NB4 (cell line): ENCODE data around the gene MEGF11.

Experiments used
- DNase-seq: peaks from one replicate; pipeline ENCODE4 v3.0.0; 2010; ENCODE audit warnings: low read depth
- H3K4me3 ChIP-seq: one replicate; pipeline ENCODE4 v1.5.1; 2011; ENCODE audit warnings: mild to moderate bottlenecking, low read depth, low read length, moderate library complexity
- MYC ChIP-seq: IDR thresholded peaks from 2 replicates; pipeline ENCODE4 v1.6.1; 2011; ENCODE audit warnings: low read depth, low read length
- POLR2A ChIP-seq: IDR thresholded peaks from 2 replicates; pipeline ENCODE4 v1.6.1; 2011; ENCODE audit warnings: mild to moderate bottlenecking; ENCODE audit not compliant: insufficient read length; ENCODE audit errors: extremely low read depth
- TF ChIP-seq, protein P1 (sequence below): IDR thresholded peaks from one replicate; pipeline ENCODE4 v1.5.1; 2012; ENCODE audit warnings: low read depth, low read length
- TF ChIP-seq, protein P2 (sequence below): IDR thresholded peaks from 2 replicates; pipeline ENCODE4 v1.6.1; 2011; ENCODE audit warnings: low read depth, low read length

The MEGF11 gene

DNA sequence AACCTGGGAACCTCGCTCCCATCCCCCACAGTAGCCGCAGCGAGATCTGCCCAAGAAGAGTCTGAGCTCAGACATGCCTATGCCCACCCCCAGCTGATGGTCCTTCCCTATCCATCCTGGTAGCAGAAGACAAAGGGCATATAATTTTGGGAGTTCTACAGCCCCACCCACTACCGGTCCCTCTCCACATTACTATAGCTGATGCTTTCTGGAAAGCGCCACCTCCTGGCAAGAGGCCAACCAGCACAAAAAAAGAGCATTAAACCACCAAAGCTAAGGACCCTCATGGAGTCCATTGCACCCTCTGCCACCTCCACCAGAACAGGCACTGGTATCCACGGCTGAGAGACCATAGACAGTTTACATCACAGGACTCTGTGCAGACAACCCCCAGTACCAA is 168.4 kb downstream of the MEGF11 start:
- no peak overlapping the region for H3K4me3 ChIP-seq
- TF ChIP-seq, protein P1, sequence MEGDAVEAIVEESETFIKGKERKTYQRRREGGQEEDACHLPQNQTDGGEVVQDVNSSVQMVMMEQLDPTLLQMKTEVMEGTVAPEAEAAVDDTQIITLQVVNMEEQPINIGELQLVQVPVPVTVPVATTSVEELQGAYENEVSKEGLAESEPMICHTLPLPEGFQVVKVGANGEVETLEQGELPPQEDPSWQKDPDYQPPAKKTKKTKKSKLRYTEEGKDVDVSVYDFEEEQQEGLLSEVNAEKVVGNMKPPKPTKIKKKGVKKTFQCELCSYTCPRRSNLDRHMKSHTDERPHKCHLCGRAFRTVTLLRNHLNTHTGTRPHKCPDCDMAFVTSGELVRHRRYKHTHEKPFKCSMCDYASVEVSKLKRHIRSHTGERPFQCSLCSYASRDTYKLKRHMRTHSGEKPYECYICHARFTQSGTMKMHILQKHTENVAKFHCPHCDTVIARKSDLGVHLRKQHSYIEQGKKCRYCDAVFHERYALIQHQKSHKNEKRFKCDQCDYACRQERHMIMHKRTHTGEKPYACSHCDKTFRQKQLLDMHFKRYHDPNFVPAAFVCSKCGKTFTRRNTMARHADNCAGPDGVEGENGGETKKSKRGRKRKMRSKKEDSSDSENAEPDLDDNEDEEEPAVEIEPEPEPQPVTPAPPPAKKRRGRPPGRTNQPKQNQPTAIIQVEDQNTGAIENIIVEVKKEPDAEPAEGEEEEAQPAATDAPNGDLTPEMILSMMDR: peak; percentile 33
- TF ChIP-seq, protein P2, sequence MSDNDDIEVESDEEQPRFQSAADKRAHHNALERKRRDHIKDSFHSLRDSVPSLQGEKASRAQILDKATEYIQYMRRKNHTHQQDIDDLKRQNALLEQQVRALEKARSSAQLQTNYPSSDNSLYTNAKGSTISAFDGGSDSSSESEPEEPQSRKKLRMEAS: no peak
- TF ChIP-seq POLR2A (no peak), MYC (no peak)
- DNase-seq: peak; percentile 21

DNA sequence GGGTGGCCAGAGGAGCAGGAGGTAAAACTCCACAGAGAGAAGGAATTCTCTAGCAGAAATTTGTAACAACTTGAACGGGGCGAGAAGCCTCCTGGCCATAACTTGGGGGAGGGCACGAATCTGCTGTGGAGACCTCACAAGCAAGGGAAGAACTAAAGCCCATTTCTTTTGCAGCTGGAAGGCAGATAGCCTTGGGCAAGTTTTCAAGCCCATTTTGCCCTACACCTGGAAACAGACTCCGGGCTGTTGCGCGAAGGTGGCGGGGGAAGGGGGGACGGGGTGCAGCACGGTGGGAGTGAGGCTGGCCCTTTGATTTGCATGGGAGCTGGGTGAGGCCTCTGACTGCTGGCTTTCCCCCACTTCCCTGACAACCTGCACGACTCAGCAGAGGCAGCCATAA is 168.8 kb downstream of the MEGF11 start:
- no peak for DNase-seq
- H3K4me3 ChIP-seq: no peak overlapping the region
- TF ChIP-seq, protein P2: no peak
- TF ChIP-seq, protein P1: no peak
- TF ChIP-seq POLR2A: no peak
- no peak for TF ChIP-seq MYC

DNA sequence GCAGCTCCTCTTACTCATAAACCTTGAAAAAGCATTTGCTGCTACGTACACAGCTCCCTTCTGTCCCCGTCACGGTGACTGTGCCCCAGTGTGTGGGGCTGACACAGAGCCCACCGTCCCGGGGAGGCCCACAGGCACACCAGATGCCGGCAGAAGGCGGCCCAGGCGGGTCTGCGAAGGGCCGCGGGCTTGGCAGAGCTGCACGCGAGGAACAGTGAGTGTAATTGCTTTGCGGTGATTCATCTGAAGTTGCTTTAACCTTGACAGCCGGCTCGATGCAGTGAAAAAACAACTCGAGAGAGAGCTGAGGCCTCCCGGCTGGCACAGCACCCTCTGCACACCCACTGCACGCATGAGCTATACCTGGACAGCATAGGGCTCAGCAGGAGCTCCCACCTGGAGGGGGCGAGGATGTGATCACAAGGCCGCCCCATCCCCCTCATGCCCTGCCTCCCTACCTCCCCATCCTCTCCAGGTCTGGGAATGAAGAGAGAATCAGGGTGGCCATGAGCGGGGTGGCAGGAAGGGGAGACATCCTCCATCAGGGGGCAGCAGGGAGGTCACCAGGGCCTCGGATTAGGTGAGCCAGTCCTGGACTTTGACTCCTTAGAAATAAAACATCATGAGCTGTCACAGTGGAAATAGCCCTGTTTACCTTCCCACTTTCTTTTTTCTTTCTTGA is 172.7 kb downstream of the MEGF11 start:
- TF ChIP-seq, protein P2: no peak
- no peak for TF ChIP-seq MYC
- TF ChIP-seq, protein P1: no peak
- no peak for TF ChIP-seq POLR2A
- DNase-seq: no peak
- no peak overlapping the region for H3K4me3 ChIP-seq

DNA sequence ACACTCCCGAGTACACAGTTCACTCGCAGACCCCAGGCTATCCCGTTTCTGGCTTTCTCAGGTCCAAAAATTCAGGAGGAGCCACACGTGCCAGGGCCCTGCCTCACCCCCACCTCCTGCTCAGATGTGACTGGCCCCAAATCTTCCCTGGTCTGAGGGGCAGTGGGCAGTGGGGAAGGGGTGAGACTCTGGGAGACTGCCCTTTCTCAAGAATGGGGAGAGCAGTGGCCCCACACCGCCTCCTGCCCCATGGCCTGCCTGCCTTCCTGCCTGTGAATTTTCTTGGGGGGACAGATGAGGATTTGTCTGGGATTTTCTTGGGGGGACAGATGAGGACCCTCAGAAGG is 174.6 kb downstream of the MEGF11 start:
- no peak for TF ChIP-seq MYC
- TF ChIP-seq, protein P1: no peak
- no peak for TF ChIP-seq POLR2A
- TF ChIP-seq, protein P2: no peak
- H3K4me3 ChIP-seq: no peak overlapping the region
- DNase-seq: no peak

DNA sequence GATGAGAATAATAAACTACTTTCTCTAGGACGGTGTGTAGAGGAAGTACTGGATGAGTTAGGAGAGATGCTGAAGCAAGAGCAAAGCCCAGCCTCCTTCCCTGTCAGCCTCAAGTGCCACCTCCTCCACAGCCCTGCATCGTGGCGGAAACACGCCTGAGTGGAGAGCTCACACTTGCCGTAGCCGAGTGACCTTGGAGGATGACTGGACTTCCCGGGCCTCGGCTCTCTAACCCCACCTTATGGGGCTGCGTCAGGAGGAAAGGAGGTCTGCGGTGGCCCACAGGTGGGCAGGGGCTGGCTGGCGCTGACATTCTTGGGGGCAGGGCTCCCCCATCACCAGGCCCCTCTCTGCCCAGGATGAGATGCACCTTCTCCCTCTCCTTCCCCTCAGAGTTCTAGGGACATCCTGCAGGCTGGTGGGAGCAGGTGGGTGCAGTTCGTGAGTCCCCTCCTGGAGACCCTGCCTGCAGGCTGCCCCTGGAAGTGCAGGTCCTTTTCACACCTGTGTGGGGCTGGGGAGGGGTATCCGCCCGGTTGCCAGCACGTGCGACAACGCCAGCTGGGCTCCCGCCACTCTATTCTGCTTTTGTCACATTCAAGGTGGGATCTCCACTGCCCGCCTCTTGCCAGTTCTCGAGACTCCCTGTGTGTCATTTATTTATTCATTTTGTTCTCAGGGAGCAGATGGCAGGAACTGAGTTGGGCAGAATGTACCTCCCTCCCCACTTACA is 175.2 kb downstream of the MEGF11 start:
- TF ChIP-seq POLR2A (no peak), MYC (no peak)
- TF ChIP-seq, protein P1: no peak
- TF ChIP-seq, protein P2: no peak
- H3K4me3 ChIP-seq: no peak overlapping the region
- no peak for DNase-seq
